Measurements from ENCODE around the gene VAC14.

DNA sequence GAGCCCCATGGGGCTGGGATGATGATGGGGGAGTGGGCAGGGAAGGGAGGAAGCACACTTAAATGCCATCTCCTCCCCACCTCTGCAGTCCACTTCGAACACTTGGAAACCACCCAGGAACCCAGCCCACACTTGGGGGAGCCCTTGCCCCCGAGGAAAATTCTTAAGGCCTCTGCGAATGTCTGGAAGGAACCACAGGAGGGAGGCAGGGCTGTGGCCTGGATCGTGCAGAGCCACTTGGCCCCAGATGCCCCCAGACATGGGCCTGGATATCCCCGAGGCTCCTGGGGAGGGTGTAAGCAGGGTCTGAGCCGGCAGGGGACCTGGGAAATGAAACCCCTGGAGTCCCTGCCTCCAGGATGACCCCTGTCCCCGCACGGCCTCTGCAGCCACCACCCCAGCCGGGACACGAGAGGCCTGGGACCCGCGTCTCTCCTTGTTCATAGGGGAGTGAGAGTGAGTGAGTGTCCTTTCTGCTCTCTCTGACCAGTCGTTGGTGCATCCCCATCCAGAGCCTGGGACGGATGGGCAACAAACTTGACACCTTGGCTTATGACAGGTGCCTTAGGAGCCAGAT is 103.3 kb downstream of the VAC14 start:
- TF ChIP-seq, protein P1, sequence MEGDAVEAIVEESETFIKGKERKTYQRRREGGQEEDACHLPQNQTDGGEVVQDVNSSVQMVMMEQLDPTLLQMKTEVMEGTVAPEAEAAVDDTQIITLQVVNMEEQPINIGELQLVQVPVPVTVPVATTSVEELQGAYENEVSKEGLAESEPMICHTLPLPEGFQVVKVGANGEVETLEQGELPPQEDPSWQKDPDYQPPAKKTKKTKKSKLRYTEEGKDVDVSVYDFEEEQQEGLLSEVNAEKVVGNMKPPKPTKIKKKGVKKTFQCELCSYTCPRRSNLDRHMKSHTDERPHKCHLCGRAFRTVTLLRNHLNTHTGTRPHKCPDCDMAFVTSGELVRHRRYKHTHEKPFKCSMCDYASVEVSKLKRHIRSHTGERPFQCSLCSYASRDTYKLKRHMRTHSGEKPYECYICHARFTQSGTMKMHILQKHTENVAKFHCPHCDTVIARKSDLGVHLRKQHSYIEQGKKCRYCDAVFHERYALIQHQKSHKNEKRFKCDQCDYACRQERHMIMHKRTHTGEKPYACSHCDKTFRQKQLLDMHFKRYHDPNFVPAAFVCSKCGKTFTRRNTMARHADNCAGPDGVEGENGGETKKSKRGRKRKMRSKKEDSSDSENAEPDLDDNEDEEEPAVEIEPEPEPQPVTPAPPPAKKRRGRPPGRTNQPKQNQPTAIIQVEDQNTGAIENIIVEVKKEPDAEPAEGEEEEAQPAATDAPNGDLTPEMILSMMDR (IDR thresholded peaks at IDR 0.05): no peak
- TF ChIP-seq POLR2A (IDR thresholded peaks at IDR 0.05): no peak

All from lower leg skin (tissue), 3 donors.